IPS-20b (cell line): ENCODE measurements around the gene RHOBTB1.
"Not testable (repeated sequence)": the region's sequence is repeated elsewhere in the genome, so short reads cannot be mapped to it uniquely, and the experiment has no call there.

Experiments
- H3K27ac ChIP-seq: one replicate; pipeline ENCODE4 v1.5.1; 2013; ENCODE audit warnings: low read length
- H3K27me3 ChIP-seq: 2 replicates; pipeline ENCODE4 v1.6.1; 2013; ENCODE audit warnings: mild to moderate bottlenecking, low read length, inconsistent platforms; ENCODE audit not compliant: insufficient read depth
- H3K36me3 ChIP-seq: 2 replicates; pipeline ENCODE4 v1.6.1; 2013; ENCODE audit warnings: low read depth, mild to moderate bottlenecking, inconsistent platforms, low read length, moderate library complexity; ENCODE audit not compliant: insufficient read depth
- H3K4me1 ChIP-seq: 2 replicates; pipeline ENCODE4 v1.6.1; 2013; ENCODE audit warnings: mild to moderate bottlenecking, control low read depth, inconsistent platforms, low read length, moderate library complexity; ENCODE audit not compliant: insufficient read depth
- H3K4me3 ChIP-seq: 2 replicates; pipeline ENCODE4 v1.5.1; 2013; ENCODE audit warnings: mild to moderate bottlenecking, low read length, inconsistent platforms
- H3K9ac ChIP-seq: 2 replicates; pipeline ENCODE4 v1.6.1; 2013; ENCODE audit warnings: low read depth, mild to moderate bottlenecking, inconsistent platforms, low read length, moderate library complexity
- H3K9me3 ChIP-seq: 2 replicates; pipeline ENCODE4 v1.6.1; 2013; ENCODE audit warnings: mild to moderate bottlenecking, low read depth, low read length, inconsistent platforms; ENCODE audit not compliant: insufficient read depth

Gene RHOBTB1

GRCh38 chr10:60853107-60853506, 90.9 kb downstream of the RHOBTB1 start:
- no peaks in the 10 kb centered on the region for H3K36me3 ChIP-seq
- no peak overlapping the region for H3K27ac ChIP-seq
- no peaks in the 10 kb centered on the region for H3K9me3 ChIP-seq
- no peak overlapping the region for H3K4me3 ChIP-seq
- H3K9ac ChIP-seq, result no peak overlapping the region
- H3K27me3 ChIP-seq, result no peaks in the 10 kb centered on the region
- H3K4me1 ChIP-seq, result no peaks in the 10 kb centered on the region

DNA sequence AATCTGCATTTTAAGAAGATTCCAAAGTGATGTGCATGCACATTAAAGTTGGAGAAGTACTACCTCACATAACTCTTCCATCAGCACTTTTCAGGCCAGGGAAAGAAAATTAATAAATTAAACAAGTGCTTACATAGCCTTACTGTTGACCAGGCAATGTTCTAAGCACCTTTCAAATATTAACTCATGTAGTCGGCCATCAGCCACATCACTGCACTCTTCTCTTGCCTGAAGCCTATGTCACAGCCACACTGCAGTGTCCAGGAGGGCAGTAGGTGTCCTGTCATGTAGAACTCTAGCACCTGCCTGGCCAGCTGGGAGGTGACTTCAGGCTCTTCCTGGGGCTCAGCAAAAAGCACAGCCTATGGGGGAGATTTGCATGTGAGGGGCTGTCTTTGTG, 94.2 kb downstream of the RHOBTB1 start:
- no peaks in the 10 kb centered on the region for H3K9me3 ChIP-seq
- H3K4me3 ChIP-seq, result no peak overlapping the region
- H3K27ac ChIP-seq, result no peak overlapping the region
- H3K36me3 ChIP-seq, result no peaks in the 10 kb centered on the region
- H3K4me1 ChIP-seq, result no peaks in the 10 kb centered on the region
- no peak overlapping the region for H3K9ac ChIP-seq
- no peaks in the 10 kb centered on the region for H3K27me3 ChIP-seq

- Histone ChIP-seq H3K4me3 (no peak overlapping the region), H3K27me3 (no peaks in the 10 kb centered on the region), H3K36me3 (no peaks in the 10 kb centered on the region), H3K4me1 (no peaks in the 10 kb centered on the region), H3K9me3 (no peaks in the 10 kb centered on the region), H3K9ac (no peak overlapping the region), H3K27ac (no peak overlapping the region)
These were observed 94.8 kb downstream of the RHOBTB1 start for GRCh38 chr10:60849217-60849616.

DNA sequence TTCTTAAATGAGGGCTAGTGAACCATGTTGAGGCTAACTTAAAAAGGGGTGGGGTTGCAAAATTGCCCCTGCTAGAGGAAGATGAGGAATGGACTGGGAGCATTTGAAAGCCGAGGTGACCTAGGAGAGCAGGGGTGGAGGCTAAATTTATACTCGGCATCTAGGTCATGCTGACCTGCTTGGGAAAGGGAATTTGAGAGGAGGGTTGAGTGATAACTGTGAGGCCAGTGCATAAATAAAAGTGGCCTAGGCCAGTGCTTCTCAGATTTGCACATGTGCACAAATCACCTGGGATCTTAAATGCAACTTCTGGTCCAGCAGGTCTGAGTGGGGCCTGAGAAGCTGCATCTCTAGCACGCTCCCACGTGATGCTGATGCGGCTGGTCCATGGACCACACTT, 95.3 kb downstream of the RHOBTB1 start:
- Histone ChIP-seq H3K9me3 (no peaks in the 10 kb centered on the region), H3K4me1 (no peaks in the 10 kb centered on the region), H3K27me3 (no peaks in the 10 kb centered on the region), H3K27ac (no peak overlapping the region), H3K9ac (no peak overlapping the region), H3K4me3 (no peak overlapping the region), H3K36me3 (no peaks in the 10 kb centered on the region)

DNA sequence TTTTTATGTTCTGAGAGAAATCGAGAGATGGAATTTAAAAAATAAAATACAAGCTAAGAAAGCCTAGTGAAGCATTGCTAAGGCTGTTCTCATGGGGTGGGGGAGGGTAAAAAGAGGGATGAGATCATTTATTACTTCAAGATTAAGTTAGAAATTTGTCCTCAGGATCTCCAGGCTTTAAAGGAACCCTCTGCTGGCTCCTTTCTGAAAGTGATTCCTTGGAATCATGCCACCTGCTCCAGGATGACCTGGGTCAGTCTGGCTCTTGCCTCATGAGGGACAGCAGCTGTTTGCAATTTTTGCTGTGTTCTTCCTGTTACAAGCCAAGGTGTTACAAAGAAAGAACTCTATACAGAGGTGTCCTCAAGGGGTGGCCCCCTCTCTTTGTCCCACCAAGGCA, 95.9 kb downstream of the RHOBTB1 start:
- no peak overlapping the region for H3K4me3 ChIP-seq
- no peaks in the 10 kb centered on the region for H3K36me3 ChIP-seq
- H3K27ac ChIP-seq, result no peak overlapping the region
- no peaks in the 10 kb centered on the region for H3K9me3 ChIP-seq
- no peaks in the 10 kb centered on the region for H3K4me1 ChIP-seq
- H3K9ac ChIP-seq, result no peak overlapping the region
- no peaks in the 10 kb centered on the region for H3K27me3 ChIP-seq

- H3K36me3 ChIP-seq, result no peaks in the 10 kb centered on the region
- no peak overlapping the region for H3K4me3 ChIP-seq
- no peaks in the 10 kb centered on the region for H3K4me1 ChIP-seq
- no peaks in the 10 kb centered on the region for H3K9me3 ChIP-seq
- no peak overlapping the region for H3K27ac ChIP-seq
- no peaks in the 10 kb centered on the region for H3K27me3 ChIP-seq
- H3K9ac ChIP-seq, result no peak overlapping the region
These were observed 97.8 kb downstream of the RHOBTB1 start for GRCh38 chr10:60846173-60846572.

GRCh38 chr10:60845038-60845437, 98.9 kb downstream of the RHOBTB1 start:
- Histone ChIP-seq H3K27ac (no peak overlapping the region), H3K9ac (no peak overlapping the region), H3K36me3 (no peaks in the 10 kb centered on the region), H3K9me3 (no peaks in the 10 kb centered on the region), H3K27me3 (no peaks in the 10 kb centered on the region), H3K4me3 (no peak overlapping the region), H3K4me1 (no peaks in the 10 kb centered on the region)

- Histone ChIP-seq H3K4me1 (no peaks in the 10 kb centered on the region), H3K9me3 (no peaks in the 10 kb centered on the region), H3K27me3 (no peaks in the 10 kb centered on the region), H3K9ac (no peak overlapping the region), H3K4me3 (no peak overlapping the region), H3K36me3 (no peaks in the 10 kb centered on the region), H3K27ac (no peak overlapping the region)
These were observed 101.3 kb downstream of the RHOBTB1 start for GRCh38 chr10:60842694-60843093.

DNA sequence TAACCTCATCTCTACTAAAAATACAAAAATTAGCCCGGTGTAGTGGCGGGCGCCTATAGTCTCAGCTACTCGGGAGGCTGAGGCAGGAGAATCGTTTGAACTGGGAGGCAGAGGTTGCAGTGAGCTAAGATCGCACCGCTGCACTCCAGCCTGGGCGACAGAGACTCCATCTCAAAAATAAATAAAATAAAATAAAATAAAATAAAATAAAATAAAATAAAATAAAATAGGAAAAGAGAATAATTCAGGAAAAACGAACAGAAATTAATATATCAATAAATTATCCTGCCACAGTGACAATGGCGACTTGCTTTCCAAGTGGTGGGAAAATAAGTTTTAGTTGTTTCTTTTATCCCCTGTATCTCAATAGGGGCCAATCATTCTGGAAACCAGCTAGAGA, 102.8 kb downstream of the RHOBTB1 start:
- H3K4me3 ChIP-seq, H3K4me1 ChIP-seq, H3K9ac ChIP-seq, H3K27me3 ChIP-seq, H3K27ac ChIP-seq, H3K36me3 ChIP-seq, H3K9me3 ChIP-seq: not testable (repeated sequence)

DNA sequence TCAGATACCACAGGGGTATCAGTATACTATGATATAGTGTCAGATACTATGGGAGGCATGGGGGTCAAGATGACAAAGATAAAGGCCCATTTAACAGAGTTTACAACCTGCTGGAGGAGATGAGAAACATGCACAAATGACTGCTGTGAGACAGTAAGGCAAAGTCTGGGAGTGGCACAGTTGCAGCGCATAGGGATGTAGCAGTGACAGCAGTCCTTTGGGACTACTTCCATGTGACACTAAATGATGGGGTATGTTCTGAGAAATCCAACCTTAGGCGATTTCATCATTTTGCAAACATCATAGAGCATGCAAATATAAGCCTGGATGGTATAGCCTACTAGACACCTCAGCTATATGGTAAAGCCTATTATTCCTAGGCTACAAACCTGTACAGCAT, 108.9 kb downstream of the RHOBTB1 start:
- H3K4me3 ChIP-seq, result no peak overlapping the region

DNA sequence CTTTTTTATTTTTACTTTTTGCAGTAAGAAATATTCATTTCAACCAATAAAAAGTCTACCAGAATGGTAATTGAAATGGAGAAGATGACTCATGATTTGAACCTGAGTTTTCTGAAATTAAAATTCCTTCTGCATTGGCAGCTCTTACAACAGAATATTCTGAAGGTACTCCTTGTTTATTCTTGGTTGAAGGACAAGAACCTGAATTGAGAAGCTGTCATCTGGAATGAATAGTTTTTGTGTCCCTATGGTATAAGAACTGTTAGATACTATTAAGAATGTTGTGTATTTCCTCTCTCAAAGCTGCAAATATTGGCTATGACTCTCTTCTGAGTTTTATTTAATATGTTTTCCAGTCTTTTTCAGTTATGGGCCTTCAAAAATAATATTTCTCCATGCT, 109.6 kb downstream of the RHOBTB1 start:
- Histone ChIP-seq H3K36me3 (no peaks in the 10 kb centered on the region), H3K9me3 (no peaks in the 10 kb centered on the region), H3K4me3 (no peak overlapping the region)

More for the DNA sequence above, 108.9 kb downstream of the RHOBTB1 start:
- H3K4me1 ChIP-seq, result no peaks in the 10 kb centered on the region
- H3K27me3 ChIP-seq, result no peaks in the 10 kb centered on the region
- H3K9me3 ChIP-seq, result no peaks in the 10 kb centered on the region
- H3K36me3 ChIP-seq, result no peaks in the 10 kb centered on the region
- no peak overlapping the region for H3K27ac ChIP-seq
- no peak overlapping the region for H3K9ac ChIP-seq

GRCh38 chr10:60832136-60832535, 111.8 kb downstream of the RHOBTB1 start:
- not testable (repeated sequence) for H3K9ac ChIP-seq, H3K4me3 ChIP-seq, H3K27me3 ChIP-seq, H3K27ac ChIP-seq, H3K9me3 ChIP-seq, H3K4me1 ChIP-seq, H3K36me3 ChIP-seq

More for the DNA sequence above, 109.6 kb downstream of the RHOBTB1 start:
- Histone ChIP-seq H3K27ac (no peak overlapping the region), H3K4me1 (no peaks in the 10 kb centered on the region), H3K27me3 (no peaks in the 10 kb centered on the region), H3K9ac (no peak overlapping the region)

DNA sequence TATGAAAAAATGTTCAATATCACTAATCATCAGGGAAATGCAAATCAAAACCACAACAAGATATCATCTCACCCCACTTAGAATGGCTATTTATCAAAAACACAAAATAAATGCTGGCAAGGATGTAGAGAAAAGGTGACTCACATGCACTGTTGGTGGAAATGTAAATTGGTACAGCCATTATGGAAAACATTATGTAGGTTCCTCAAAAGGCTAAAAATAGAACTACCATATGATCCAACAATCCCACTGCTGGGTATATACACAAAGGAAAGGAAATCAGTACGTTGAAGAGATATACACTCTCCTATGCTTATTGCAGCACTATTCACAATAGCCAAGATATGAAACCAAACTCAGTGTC, 115.5 kb downstream of the RHOBTB1 start:
- no peak overlapping the region for H3K27ac ChIP-seq

More for the DNA sequence above, 115.5 kb downstream of the RHOBTB1 start:
- no peaks in the 10 kb centered on the region for H3K36me3 ChIP-seq
- H3K9ac ChIP-seq, result no peak overlapping the region
- no peak overlapping the region for H3K4me3 ChIP-seq
- no peaks in the 10 kb centered on the region for H3K27me3 ChIP-seq
- no peaks in the 10 kb centered on the region for H3K4me1 ChIP-seq
- H3K9me3 ChIP-seq, result no peaks in the 10 kb centered on the region
